OCI-LY3 (cell line): ENCODE results near the gene POLR3H.

Experiments used
- H2AFZ ChIP-seq: fragments of 200-600, 300-600 bp; shearing (Covaris generic); 2 replicates; pipeline ENCODE4 v1.6.0; 2014; ENCODE audit warnings: antibody characterized with exemption, low read depth, low read length
- H3K27ac ChIP-seq: fragments of 200-600, 300-600 bp; sonication (generic); 2 replicates; pipeline ENCODE4 v1.5.1; 2014; ENCODE audit warnings: mild to moderate bottlenecking, low read length, moderate library complexity, mixed read lengths
- H3K27me3 ChIP-seq: fragments of 200-600, 300-600 bp; sonication (generic); 2 replicates; pipeline ENCODE4 v1.6.1; 2014; ENCODE audit warnings: low read depth, low read length, mixed read lengths
- H3K36me3 ChIP-seq: fragments of 200-600, 300-600 bp; sonication (generic); replicated peaks from 2 replicates; pipeline ENCODE3; 2014; ENCODE audit warnings: low read depth, low read length, mixed read lengths
- H3K4me1 ChIP-seq: fragments of 300-600, 200-600 bp; sonication (generic); 2 replicates; pipeline ENCODE4 v1.6.1; 2014; ENCODE audit warnings: low read length, mixed read lengths
- H3K4me2 ChIP-seq: fragments of 200-600, 300-600 bp; sonication (generic); 2 replicates; pipeline ENCODE4 v1.6.1; 2014; ENCODE audit warnings: low read length, mixed read lengths
- H3K4me3 ChIP-seq: fragments of 300-600, 200-600 bp; sonication (generic); 2 replicates; pipeline ENCODE4 v1.5.1; 2014; ENCODE audit warnings: antibody characterized with exemption, mild to moderate bottlenecking, low read length, moderate library complexity
- H3K79me2 ChIP-seq: fragments of 300-600, 200-600 bp; shearing (Covaris generic); 2 replicates; pipeline ENCODE4 v1.6.1; 2014; ENCODE audit warnings: mild to moderate bottlenecking, low read length, mixed read lengths
- H3K9ac ChIP-seq: fragments of 300-600, 200-600 bp; shearing (Covaris generic); 2 replicates; pipeline ENCODE4 v1.6.0; 2014; ENCODE audit warnings: mild to moderate bottlenecking, low read length, moderate library complexity
- H3K9me3 ChIP-seq: fragments of 200-600, 300-600 bp; shearing (Covaris generic); 2 replicates; pipeline ENCODE4 v1.6.1; 2014; ENCODE audit warnings: low read length, mixed read lengths; ENCODE audit not compliant: insufficient read depth
- H4K20me1 ChIP-seq: fragments of 200-600, 300-600 bp; sonication (generic); 2 replicates; pipeline ENCODE4 v1.6.1; 2016; ENCODE audit warnings: low read length, mixed read lengths; ENCODE audit not compliant: insufficient read depth
- CTCF ChIP-seq: fragments of 200-600, 300-600 bp; sonication (generic); IDR thresholded peaks from 2 replicates; pipeline ENCODE4 v1.5.1; 2014; ENCODE audit warnings: antibody characterized with exemption, low read length, low read depth
- EZH2phosphoT487 ChIP-seq: fragments of 200-600 bp; shearing (Covaris generic); IDR thresholded peaks from 2 replicates; pipeline ENCODE4 v1.6.1; 2018; ENCODE audit warnings: antibody characterized with exemption, mixed run types, low read depth

POLR3H gene

DNA sequence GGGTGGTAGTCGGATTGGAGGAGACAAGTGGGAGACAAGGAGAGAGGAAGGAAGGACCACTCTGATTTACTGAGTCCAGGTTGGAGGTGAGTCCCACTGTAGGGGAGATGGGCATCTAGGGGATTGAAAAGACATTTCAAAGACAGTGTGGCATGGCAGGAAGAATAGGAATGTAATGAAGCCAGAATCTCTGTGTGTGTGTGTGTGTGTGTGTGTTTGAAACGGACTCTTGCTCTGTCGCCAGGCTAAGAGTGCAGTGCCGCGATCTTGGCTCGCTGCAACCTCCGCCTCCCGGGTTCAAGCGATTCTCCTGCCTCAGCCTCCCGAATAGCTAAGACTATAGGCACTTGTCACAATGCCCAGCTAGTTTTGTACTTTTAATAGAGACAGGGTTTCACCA is 12.3 kb upstream of the POLR3H start:
- TF ChIP-seq CTCF (no peak), EZH2phosphoT487 (no peak)
- H2AFZ ChIP-seq = no peak overlapping the region

DNA sequence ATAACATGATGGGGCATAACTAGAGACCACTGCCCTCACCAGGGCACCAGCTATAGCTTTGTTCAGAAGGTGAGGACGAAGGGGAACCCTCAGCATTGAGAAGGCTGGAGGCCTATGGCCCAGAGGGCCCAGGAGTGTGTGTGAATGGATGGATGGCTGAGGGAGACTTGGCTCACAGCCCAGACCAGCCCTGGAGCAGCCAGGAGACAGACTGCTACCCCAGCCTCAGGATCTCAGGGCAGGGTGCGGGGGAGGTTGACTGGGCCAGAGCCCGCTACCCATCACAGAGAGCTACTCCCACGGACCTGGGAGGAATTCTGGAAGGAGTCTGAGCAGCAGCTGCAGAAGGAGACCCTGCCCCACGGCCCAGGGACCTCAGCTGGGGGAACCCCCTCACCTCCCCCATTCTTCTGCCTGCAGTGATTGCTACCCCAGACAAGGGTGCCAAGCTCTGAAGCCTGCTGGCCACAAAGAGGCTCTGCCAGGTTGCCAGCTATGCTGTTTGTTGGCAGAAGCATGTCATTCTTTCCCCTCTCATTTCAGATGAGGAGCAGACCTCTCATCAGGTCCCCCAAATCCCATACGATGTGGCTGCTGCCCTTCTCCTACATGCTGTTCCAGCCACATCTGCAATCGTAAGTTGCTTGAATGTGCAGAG is 11.2 kb upstream of the POLR3H start:
- peaks cover 8% of the 10 kb centered on the region for H3K27me3 ChIP-seq
- no peaks in the 10 kb centered on the region for H3K9me3 ChIP-seq
- H3K9ac ChIP-seq = no peak overlapping the region
- H3K4me3 ChIP-seq = no peak overlapping the region
- H3K4me1 ChIP-seq = no peaks in the 10 kb centered on the region
- TF ChIP-seq EZH2phosphoT487 = no peak
- no peak for TF ChIP-seq CTCF
- no peaks in the 10 kb centered on the region for H4K20me1 ChIP-seq
- H2AFZ ChIP-seq = no peak overlapping the region
- H3K4me2 ChIP-seq = no peak overlapping the region
- H3K36me3 ChIP-seq = no peaks in the 10 kb centered on the region
- H3K79me2 ChIP-seq = no peaks in the 10 kb centered on the region
- no peak overlapping the region for H3K27ac ChIP-seq

More for the DNA sequence above, 12.3 kb upstream of the POLR3H start:
- H3K36me3 ChIP-seq = no peaks in the 10 kb centered on the region
- H3K79me2 ChIP-seq = no peaks in the 10 kb centered on the region
- H3K9ac ChIP-seq = no peak overlapping the region
- no peaks in the 10 kb centered on the region for H3K4me1 ChIP-seq
- no peaks in the 10 kb centered on the region for H3K9me3 ChIP-seq
- H3K27ac ChIP-seq = no peak overlapping the region
- no peaks in the 10 kb centered on the region for H4K20me1 ChIP-seq
- H3K27me3 ChIP-seq = peaks cover 17% of the 10 kb centered on the region
- H3K4me3 ChIP-seq = no peak overlapping the region
- no peak overlapping the region for H3K4me2 ChIP-seq

GRCh38 chr22:41551877-41552582 is 7.8 kb upstream of the POLR3H start:
- no peaks in the 10 kb centered on the region for H3K36me3 ChIP-seq
- H3K27me3 ChIP-seq = peaks cover 2% of the 10 kb centered on the region; the same call in 1 of the 2 replicates
- no peaks in the 10 kb centered on the region for H3K79me2 ChIP-seq
- TF ChIP-seq EZH2phosphoT487 = no peak
- TF ChIP-seq CTCF = no peak
- no peak overlapping the region for H3K9ac ChIP-seq
- peak overlapping the region; percentile 23 for H3K4me2 ChIP-seq
- H3K9me3 ChIP-seq = no peaks in the 10 kb centered on the region
- H3K4me1 ChIP-seq = no peaks in the 10 kb centered on the region
- no peaks in the 10 kb centered on the region for H4K20me1 ChIP-seq
- H2AFZ ChIP-seq = peak overlapping the region; percentile 66
- no peak overlapping the region for H3K4me3 ChIP-seq
- no peak overlapping the region for H3K27ac ChIP-seq

DNA sequence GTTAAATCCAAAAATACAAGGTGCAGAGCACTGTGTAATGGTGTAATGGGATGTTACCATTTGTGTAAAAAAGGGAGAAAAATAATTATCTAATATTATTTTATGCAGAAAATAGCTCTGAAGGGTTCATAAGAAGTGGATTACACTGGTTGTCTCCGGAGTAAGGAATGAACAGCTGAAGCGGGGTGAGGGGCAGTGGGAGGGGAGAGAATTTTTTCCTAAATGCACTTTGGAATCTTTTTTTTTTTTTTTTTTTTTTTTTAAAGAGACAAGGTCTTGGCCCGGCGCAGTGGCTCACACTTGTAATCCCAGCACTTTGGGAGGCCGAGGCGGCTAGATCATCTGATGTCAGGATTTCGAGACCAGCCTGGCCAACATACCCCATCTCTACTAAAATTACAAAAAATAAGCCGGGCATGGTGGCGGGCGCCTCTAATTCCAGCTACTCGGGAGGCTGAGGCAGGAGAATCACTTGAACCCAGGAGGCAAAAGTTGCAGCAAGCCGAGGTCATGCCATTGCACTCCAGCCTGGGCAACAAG is 6.8 kb upstream of the POLR3H start:
- no peak overlapping the region for H2AFZ ChIP-seq
- TF ChIP-seq EZH2phosphoT487 (no peak), CTCF (no peak)
- no peaks in the 10 kb centered on the region for H3K27me3 ChIP-seq
- H3K79me2 ChIP-seq = no peaks in the 10 kb centered on the region
- H3K36me3 ChIP-seq = no peaks in the 10 kb centered on the region
- H3K4me3 ChIP-seq = no peak overlapping the region
- H4K20me1 ChIP-seq = no peaks in the 10 kb centered on the region
- no peak overlapping the region for H3K4me2 ChIP-seq
- no peak overlapping the region for H3K9ac ChIP-seq
- no peak overlapping the region for H3K27ac ChIP-seq
- no peaks in the 10 kb centered on the region for H3K9me3 ChIP-seq
- H3K4me1 ChIP-seq = no peaks in the 10 kb centered on the region
